GM10266 (cell line): ENCODE results near the gene WDR48.

Experiments used
- DNase-seq: peaks from one replicate; pipeline ENCODE4 v3.0.0; 2012; ENCODE audit errors: extremely low spot score
- TF ChIP-seq, protein P1 (sequence below): IDR thresholded peaks from 2 replicates; pipeline ENCODE4 v1.5.1; 2012; ENCODE audit warnings: mild to moderate bottlenecking, low read depth; ENCODE audit not compliant: control insufficient read depth, insufficient read depth; ENCODE audit errors: missing control alignments

WDR48 gene

DNA sequence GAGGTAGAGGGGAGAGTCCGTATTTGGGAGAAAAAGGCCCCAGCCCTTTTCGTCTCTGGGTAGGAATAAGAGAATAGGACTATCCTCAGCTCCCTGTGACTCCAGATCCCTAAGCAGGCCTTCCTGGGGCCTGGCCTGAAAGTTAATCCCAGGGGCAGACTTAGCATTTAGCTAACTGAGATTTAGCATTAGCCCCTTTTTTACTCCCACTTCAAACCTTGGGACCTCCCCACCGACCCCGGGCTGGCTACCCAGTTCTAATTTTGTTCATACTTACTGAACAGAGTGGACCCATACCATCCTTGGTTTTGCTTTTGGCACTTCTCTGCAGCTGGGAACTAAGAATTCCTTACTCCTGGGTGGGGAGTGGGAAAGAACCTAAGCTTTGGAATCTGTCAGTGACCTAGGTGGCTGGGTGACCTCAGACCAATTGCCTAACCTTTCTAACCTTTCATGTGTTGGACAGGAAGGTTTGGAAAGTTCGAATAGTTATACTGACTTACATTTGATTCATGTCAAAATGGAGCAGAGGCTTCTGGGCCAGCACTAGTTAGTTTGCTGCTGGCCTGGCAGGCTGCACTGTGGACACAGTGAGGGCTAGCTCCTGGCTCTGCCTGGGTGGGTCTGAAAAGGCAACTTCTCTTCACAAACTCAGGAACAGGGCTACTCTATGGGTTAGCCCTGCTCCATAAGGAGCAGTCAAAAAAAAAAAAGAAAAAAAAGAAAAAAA is 67.3 kb downstream of the WDR48 start:
- DNase-seq, result no peak
- TF ChIP-seq, protein P1, sequence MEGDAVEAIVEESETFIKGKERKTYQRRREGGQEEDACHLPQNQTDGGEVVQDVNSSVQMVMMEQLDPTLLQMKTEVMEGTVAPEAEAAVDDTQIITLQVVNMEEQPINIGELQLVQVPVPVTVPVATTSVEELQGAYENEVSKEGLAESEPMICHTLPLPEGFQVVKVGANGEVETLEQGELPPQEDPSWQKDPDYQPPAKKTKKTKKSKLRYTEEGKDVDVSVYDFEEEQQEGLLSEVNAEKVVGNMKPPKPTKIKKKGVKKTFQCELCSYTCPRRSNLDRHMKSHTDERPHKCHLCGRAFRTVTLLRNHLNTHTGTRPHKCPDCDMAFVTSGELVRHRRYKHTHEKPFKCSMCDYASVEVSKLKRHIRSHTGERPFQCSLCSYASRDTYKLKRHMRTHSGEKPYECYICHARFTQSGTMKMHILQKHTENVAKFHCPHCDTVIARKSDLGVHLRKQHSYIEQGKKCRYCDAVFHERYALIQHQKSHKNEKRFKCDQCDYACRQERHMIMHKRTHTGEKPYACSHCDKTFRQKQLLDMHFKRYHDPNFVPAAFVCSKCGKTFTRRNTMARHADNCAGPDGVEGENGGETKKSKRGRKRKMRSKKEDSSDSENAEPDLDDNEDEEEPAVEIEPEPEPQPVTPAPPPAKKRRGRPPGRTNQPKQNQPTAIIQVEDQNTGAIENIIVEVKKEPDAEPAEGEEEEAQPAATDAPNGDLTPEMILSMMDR, result no peak

DNA sequence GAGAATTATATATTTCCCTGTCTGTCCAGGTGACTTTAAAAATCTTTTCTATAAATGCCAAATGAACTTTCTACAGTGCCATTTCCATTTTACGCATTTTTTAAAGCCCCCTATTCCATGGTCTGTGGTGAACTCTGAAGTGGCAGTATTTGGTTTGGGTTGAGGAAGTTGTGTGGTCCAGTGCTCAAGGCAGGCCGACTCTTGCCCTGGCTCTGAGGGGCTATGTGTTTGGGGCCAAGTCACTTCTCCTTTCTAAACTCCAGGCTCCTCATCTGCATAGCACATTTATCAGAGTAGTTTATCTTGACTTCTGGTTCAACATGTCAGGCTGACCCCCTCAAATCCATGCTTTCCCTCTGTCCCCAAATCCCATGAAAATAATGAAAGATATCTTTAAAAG is 69.8 kb downstream of the WDR48 start:
- TF ChIP-seq, protein P1, result no peak
- DNase-seq, result no peak

DNA sequence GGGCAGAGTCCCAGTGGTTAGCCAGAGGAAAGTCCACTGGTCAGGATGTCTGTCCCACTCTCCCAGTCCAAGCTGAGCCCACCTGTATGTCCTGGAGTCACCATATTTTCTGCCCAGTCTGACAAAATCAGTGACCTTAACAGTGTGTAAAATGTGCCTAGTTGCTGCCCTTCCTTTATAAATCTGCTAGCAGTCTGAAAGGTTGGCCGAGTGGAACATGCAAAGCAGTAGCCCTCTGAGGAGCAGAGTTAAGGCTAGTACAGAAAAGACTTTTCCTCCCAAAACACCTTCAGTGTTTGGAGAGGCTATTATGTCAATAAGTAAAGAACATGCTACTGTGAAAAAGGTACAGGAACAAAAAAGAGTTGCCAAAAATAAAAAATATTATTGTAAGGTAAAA is 71.0 kb downstream of the WDR48 start:
- TF ChIP-seq, protein P1, result no peak

DNA sequence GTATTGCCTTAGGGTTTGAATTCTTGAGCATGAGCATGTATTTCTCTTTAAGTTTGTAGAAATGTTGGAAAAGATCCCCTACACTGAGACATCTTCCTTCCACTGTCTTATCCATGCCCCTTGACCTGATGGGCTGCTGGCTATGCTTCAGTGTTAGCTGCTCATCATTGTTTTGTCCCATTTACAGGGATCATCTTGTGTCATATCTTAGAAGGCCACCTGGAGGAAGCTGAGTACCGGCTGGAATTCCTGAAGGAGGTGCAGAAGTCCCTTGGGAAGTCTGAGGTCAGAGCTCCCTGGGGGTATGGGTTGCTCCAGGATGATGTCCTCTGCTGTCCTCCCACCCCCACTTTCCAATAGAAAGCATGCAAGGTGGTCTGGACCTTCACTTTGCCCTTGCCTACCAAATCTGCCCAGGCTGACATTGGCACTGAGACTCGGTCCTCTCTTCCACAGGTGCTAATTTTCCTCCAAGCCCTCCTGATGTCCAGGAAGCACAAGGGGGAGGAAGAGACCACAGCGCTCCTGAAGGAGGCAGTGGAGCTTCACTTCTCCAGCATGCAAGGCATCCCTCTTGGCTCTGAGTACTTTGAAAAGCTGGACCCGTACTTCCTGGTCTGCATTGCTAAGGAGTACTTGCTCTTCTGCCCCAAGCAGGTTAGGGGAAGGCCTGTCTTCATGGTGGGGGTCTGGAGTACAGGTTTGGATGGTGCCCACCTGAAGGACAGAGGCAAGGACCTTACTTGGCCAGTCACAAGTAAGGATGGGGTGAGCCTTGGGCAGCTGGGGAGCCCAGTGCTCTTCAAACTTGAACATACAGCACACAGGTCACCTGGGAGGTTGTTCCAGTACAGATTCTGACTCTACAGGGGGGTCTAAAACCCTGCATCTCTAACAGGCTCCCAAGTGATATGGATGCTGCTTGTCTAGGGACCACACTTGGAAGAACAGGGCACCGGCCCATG is 73.3 kb downstream of the WDR48 start:
- DNase-seq, result no peak
- TF ChIP-seq, protein P1, result no peak

More for the DNA sequence above, 71.0 kb downstream of the WDR48 start:
- DNase-seq, result no peak

DNA sequence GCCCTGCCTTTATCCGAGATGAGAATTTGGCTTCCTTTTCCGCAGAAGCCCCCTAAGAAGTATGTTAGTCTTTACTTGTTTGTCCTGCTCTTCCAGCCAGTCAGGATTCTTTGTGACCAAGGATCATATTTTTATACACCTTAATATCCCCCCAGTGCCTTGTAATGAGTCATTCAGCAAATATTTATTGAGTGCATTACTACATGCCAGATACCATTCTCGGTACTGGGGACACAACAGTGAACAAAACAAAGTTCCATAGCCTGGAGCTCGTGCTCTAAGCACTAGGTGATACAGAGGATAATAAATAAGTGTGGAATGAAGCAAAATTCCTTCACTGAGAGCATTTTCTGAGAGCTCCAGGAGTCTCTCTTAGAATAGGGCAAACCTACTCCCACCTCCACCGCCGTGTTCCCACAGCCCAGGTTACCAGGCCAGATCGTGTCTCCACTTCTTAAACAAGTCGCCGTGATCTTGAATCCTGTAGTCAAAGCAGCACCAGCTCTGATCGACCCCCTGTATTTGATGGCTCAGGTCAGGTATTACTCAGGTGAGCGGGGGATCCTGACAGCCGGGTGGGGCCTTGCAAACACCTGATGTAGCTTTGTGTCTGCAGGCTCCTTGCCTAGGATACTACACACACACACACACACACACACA is 74.2 kb downstream of the WDR48 start:
- DNase-seq, result no peak
- TF ChIP-seq, protein P1, result no peak

DNA sequence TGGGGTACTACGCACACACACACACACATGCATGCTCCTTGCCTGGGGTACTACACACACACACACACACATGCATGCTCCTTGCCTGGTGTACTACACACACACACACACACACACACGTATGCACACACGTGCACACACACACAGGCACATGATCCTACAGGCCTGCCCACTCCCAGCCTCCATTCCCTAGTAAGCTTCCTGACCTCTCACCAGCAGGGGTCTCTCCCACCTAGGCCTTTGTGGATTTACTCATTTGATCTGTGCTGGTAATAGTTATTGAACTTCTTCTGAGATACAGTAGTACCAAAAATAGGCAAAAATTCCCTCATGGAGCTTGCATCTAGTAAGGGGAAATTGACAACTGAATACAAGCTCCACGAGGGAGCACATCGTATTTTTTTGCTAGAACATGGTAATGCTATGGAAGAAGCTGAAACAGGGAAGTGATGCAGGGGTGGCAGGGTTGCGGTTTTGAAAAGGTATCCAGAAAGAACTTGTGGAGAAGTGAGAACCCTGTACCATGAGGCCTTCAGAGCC is 74.8 kb downstream of the WDR48 start:
- TF ChIP-seq, protein P1, result peak; percentile 60
- DNase-seq, result no peak
